22Rv1 (cell line): ENCODE data around the gene RRP1B.

ENCODE experiments used
- ZFX ChIP-seq: fragments of 450-650 bp; IDR thresholded peaks from 2 replicates; pipeline ENCODE4 v1.6.1; 2017; ENCODE audit warnings: antibody characterized with exemption, borderline replicate concordance
- TF ChIP-seq, protein P1 (sequence below): fragments of 450-650 bp; IDR thresholded peaks from 2 replicates; pipeline ENCODE4 v1.5.1; 2017; ENCODE audit warnings: mild to moderate bottlenecking

DNA sequence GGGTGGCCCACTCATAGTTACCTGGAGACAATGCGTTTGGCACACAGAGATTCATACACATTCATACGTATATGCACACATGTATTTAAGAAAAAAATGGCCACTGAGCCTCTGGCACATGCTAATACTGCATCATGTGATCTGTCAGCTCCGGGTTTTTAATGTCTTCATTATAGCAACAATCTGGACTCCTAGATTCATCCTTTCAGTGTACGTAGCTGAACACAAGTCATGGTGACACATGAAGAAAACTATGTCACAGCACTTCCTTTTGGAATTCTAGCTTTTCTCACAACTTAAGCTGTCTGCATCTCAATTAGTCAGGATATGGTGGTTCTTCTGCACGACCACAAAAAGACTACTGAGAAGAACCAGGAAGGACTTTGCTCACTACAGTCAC is 24.7 kb upstream of the RRP1B start:
- TF ChIP-seq, protein P1, sequence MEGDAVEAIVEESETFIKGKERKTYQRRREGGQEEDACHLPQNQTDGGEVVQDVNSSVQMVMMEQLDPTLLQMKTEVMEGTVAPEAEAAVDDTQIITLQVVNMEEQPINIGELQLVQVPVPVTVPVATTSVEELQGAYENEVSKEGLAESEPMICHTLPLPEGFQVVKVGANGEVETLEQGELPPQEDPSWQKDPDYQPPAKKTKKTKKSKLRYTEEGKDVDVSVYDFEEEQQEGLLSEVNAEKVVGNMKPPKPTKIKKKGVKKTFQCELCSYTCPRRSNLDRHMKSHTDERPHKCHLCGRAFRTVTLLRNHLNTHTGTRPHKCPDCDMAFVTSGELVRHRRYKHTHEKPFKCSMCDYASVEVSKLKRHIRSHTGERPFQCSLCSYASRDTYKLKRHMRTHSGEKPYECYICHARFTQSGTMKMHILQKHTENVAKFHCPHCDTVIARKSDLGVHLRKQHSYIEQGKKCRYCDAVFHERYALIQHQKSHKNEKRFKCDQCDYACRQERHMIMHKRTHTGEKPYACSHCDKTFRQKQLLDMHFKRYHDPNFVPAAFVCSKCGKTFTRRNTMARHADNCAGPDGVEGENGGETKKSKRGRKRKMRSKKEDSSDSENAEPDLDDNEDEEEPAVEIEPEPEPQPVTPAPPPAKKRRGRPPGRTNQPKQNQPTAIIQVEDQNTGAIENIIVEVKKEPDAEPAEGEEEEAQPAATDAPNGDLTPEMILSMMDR, result no peak
- no peak for TF ChIP-seq ZFX
